SU-DHL-6 (cell line): Measurements from ENCODE around the gene ABCD3.

Experiments
- CTCF ChIP-seq: fragments of 200-600 bp; sonication (generic); IDR thresholded peaks from one replicate; pipeline ENCODE4 v1.5.1; 2017; ENCODE audit warnings: antibody characterized with exemption, mild to moderate bottlenecking, low read length, moderate library complexity; ENCODE audit not compliant: insufficient read depth, poor library complexity, severe bottlenecking
- EZH2phosphoT487 ChIP-seq: fragments of 200-600 bp; sonication (generic), shearing (Covaris generic); conservative IDR thresholded peaks from 2 replicates; pipeline ENCODE4 v1.6.1; 2018; ENCODE audit warnings: mild to moderate bottlenecking, antibody characterized with exemption, low read length, moderate library complexity, mixed read lengths

DNA sequence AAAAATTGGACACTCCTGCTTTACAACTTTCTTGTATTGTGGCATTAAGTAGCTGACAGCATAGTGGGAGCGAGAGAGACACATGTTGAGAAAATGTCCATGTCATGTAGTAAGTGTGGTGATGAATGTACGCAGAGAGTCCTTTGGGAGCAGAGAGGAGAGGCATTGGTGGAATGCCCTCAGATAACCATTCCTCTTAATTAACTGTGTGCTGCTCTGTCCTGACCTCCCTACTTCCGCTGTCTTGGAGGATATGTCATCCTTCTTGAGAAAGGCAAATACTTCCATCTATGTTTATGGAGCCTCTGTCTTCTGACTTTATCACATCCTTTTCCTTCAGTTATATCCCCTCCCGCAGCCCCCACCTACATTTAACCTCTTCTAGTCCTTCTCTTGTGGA is 85.0 kb downstream of the ABCD3 start:
- TF ChIP-seq CTCF (no peak), EZH2phosphoT487 (no peak)
